WTC11 (cell line): ENCODE measurements around the gene GALNTL6. TPM values are rescaled to one million over a fixed set of nuclear protein-coding genes. Genes with fewer than 3 reads are reported as not detected.

Source experiments
- ATAC-seq: fragments of 200-7000 bp; cut with Tn5 transposase; 2 replicates; pipeline ENCODE4 v1.10.0; 2021; ENCODE audit warnings: mild to moderate bottlenecking, moderate library complexity
- CTCF ChIA-PET: fragments of 300-600 bp; sonication (Branson Sonifier 250); formaldehyde crosslinking; loops from one replicate; lab custom pipeline; 2021; ENCODE audit warnings: antibody characterized with exemption; lab: Charles Lee
- POLR2A ChIA-PET: fragments of 350-600 bp; sonication (Branson Sonifier 250); formaldehyde crosslinking; loops from one replicate; lab custom pipeline; 2021; ENCODE audit warnings: antibody characterized with exemption; lab: Charles Lee
- DNase-seq: peaks from one replicate; pipeline ENCODE4 v3.0.0; 2021; ENCODE audit warnings: low spot score
- H3K27ac Mint-ChIP-seq: 2 replicates; pipeline ENCODE4 v1.8.0; 2021; ENCODE audit warnings: mixed read lengths
- H3K27me3 Mint-ChIP-seq: 2 replicates; pipeline ENCODE4 v1.8.0; 2021; ENCODE audit warnings: low read depth, mild to moderate bottlenecking, moderate library complexity, mixed read lengths
- H3K36me3 Mint-ChIP-seq: 2 replicates; pipeline ENCODE4 v1.8.0; 2021; ENCODE audit warnings: mixed read lengths
- H3K4me1 Mint-ChIP-seq: 2 replicates; pipeline ENCODE4 v1.8.0; 2022; ENCODE audit warnings: mixed read lengths
- H3K4me3 Mint-ChIP-seq: 2 replicates; pipeline ENCODE4 v1.8.0; 2021; ENCODE audit warnings: mild to moderate bottlenecking, moderate library complexity, mixed read lengths
- H3K9me3 Mint-ChIP-seq: 2 replicates; pipeline ENCODE4 v1.8.0; 2021; ENCODE audit warnings: mixed read lengths
- ATF3 ChIP-seq: sonication (generic); formaldehyde crosslinking; conservative IDR thresholded peaks from 2 replicates; pipeline ENCODE4 v1.8.1; 2022; ENCODE audit warnings: mild to moderate bottlenecking, missing genetic modification reagents
- CBFB ChIP-seq: sonication (generic); formaldehyde crosslinking; IDR thresholded peaks from 2 replicates; pipeline ENCODE4 v1.8.1; 2022; ENCODE audit warnings: mild to moderate bottlenecking, low read depth, missing genetic modification reagents
- FOXJ3 ChIP-seq: sonication (generic); formaldehyde crosslinking; IDR thresholded peaks from 2 replicates; pipeline ENCODE4 v1.9.0; 2021; ENCODE audit warnings: missing genetic modification reagents, mild to moderate bottlenecking, borderline replicate concordance
- MLX ChIP-seq: sonication (generic); formaldehyde crosslinking; IDR thresholded peaks from 2 replicates; pipeline ENCODE4 v1.8.1; 2023; ENCODE audit warnings: mild to moderate bottlenecking, missing genetic modification reagents, moderate library complexity
- NFE2L1 ChIP-seq: sonication (generic); formaldehyde crosslinking; IDR thresholded peaks from 2 replicates; pipeline ENCODE4 v1.8.1; 2023; ENCODE audit warnings: missing genetic modification reagents
- NR2C2 ChIP-seq: sonication (generic); formaldehyde crosslinking; IDR thresholded peaks from 2 replicates; pipeline ENCODE4 v1.8.0; 2022; ENCODE audit warnings: mild to moderate bottlenecking, missing genetic modification reagents
- NR3C1 ChIP-seq: sonication (generic); formaldehyde crosslinking; conservative IDR thresholded peaks from 2 replicates; pipeline ENCODE4 v1.8.1; 2023; ENCODE audit warnings: low read depth, mild to moderate bottlenecking, missing genetic modification reagents
- PRDM15 ChIP-seq: sonication (generic); formaldehyde crosslinking; IDR thresholded peaks from 2 replicates; pipeline ENCODE4 v1.8.0; 2022; ENCODE audit warnings: missing genetic modification reagents
- TCF7 ChIP-seq: sonication (generic); formaldehyde crosslinking; IDR thresholded peaks from 2 replicates; pipeline ENCODE4 v1.8.0; 2022; ENCODE audit warnings: mild to moderate bottlenecking, low read depth, missing genetic modification reagents, moderate library complexity
- TEAD1 ChIP-seq: sonication (generic); formaldehyde crosslinking; IDR thresholded peaks from 2 replicates; pipeline ENCODE4 v1.8.0; 2022; ENCODE audit warnings: mild to moderate bottlenecking, missing genetic modification reagents
- TEAD4 ChIP-seq: sonication (generic); formaldehyde crosslinking; IDR thresholded peaks from 2 replicates; pipeline ENCODE4 v1.8.0; 2022; ENCODE audit warnings: mild to moderate bottlenecking, missing genetic modification reagents
- TP53 ChIP-seq: sonication (generic); formaldehyde crosslinking; IDR thresholded peaks from 2 replicates; pipeline ENCODE4 v1.8.1; 2023; ENCODE audit warnings: mild to moderate bottlenecking, missing genetic modification reagents
- ZNF317 ChIP-seq: sonication (generic); formaldehyde crosslinking; IDR thresholded peaks from 2 replicates; pipeline ENCODE4 v1.8.1; 2023; ENCODE audit warnings: low read depth, mild to moderate bottlenecking, moderate library complexity, missing genetic modification reagents, borderline replicate concordance
- ZNF396 ChIP-seq: fragments of 250-450 bp; sonication (Bioruptor Pico); IDR thresholded peaks from 2 replicates; pipeline ENCODE4 v1.8.0; 2021; ENCODE audit warnings: mild to moderate bottlenecking, moderate library complexity, borderline replicate concordance
- total RNA-seq: library from RNA; stranded (reverse); gene quantifications from 3 replicates; pipeline ENCODE4 v1.2.3, GENCODE V29; 2021
- TF ChIP-seq, protein P1 (sequence below): fragments of 250-450 bp; sonication (Bioruptor Pico); IDR thresholded peaks from 2 replicates; pipeline ENCODE4 v2.1.2; 2022; ENCODE audit warnings: mild to moderate bottlenecking, moderate library complexity
- TF ChIP-seq, protein P2 (sequence below): sonication (generic); formaldehyde crosslinking; IDR thresholded peaks from 2 replicates; pipeline ENCODE4 v1.8.0; 2023; ENCODE audit warnings: missing genetic modification reagents, mild to moderate bottlenecking, borderline replicate concordance
- TF ChIP-seq, protein P3 (sequence below): fragments of 250-450 bp; sonication (Bioruptor Pico); conservative IDR thresholded peaks from 2 replicates; pipeline ENCODE4 v1.9.0; 2021; ENCODE audit warnings: mild to moderate bottlenecking
- TF ChIP-seq, protein P4 (sequence below): sonication (generic); formaldehyde crosslinking; IDR thresholded peaks from 2 replicates; pipeline ENCODE4 v1.8.1; 2022; ENCODE audit warnings: mild to moderate bottlenecking, moderate library complexity, missing genetic modification reagents

GALNTL6 gene
- total RNA-seq, 1 experiment from 2014 or later: 0.24 TPM

DNA sequence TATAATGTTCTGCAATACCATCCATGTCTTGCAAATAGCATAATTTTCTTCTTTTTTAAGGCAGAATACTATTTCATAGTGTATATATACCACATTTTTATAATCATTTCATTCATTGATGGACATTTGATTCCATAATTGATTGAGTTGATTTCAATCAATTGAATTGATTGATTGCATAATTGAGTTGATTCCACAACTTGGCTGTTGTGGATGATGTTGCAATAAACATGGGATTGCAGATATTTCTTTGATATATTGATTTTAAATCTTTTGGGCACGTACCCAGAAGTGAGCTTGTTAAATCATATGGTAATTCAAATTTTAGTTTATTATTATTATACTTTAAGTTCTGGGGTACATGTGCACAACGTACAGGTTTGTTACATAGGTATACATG is 232.8 kb downstream of the GALNTL6 start (continued):
- TF ChIP-seq, protein P1, sequence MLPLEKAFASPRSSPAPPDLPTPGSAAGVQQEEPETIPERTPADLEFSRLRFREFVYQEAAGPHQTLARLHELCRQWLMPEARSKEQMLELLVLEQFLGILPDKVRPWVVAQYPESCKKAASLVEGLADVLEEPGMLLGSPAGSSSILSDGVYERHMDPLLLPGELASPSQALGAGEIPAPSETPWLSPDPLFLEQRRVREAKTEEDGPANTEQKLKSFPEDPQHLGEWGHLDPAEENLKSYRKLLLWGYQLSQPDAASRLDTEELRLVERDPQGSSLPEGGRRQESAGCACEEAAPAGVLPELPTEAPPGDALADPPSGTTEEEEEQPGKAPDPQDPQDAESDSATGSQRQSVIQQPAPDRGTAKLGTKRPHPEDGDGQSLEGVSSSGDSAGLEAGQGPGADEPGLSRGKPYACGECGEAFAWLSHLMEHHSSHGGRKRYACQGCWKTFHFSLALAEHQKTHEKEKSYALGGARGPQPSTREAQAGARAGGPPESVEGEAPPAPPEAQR (CRISPR knock-in tag): no peak
- no peak for TF ChIP-seq ATF3 (CRISPR knock-in tag)
- TF ChIP-seq CBFB (CRISPR knock-in tag): no peak
- no peak for TF ChIP-seq TCF7 (CRISPR knock-in tag)
- no peak for TF ChIP-seq FOXJ3 (CRISPR knock-in tag)
- TF ChIP-seq TEAD1 (CRISPR knock-in tag): no peak
- TF ChIP-seq MLX (CRISPR knock-in tag): no peak
- TF ChIP-seq, protein P2, sequence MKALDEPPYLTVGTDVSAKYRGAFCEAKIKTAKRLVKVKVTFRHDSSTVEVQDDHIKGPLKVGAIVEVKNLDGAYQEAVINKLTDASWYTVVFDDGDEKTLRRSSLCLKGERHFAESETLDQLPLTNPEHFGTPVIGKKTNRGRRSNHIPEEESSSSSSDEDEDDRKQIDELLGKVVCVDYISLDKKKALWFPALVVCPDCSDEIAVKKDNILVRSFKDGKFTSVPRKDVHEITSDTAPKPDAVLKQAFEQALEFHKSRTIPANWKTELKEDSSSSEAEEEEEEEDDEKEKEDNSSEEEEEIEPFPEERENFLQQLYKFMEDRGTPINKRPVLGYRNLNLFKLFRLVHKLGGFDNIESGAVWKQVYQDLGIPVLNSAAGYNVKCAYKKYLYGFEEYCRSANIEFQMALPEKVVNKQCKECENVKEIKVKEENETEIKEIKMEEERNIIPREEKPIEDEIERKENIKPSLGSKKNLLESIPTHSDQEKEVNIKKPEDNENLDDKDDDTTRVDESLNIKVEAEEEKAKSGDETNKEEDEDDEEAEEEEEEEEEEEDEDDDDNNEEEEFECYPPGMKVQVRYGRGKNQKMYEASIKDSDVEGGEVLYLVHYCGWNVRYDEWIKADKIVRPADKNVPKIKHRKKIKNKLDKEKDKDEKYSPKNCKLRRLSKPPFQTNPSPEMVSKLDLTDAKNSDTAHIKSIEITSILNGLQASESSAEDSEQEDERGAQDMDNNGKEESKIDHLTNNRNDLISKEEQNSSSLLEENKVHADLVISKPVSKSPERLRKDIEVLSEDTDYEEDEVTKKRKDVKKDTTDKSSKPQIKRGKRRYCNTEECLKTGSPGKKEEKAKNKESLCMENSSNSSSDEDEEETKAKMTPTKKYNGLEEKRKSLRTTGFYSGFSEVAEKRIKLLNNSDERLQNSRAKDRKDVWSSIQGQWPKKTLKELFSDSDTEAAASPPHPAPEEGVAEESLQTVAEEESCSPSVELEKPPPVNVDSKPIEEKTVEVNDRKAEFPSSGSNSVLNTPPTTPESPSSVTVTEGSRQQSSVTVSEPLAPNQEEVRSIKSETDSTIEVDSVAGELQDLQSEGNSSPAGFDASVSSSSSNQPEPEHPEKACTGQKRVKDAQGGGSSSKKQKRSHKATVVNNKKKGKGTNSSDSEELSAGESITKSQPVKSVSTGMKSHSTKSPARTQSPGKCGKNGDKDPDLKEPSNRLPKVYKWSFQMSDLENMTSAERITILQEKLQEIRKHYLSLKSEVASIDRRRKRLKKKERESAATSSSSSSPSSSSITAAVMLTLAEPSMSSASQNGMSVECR (CRISPR knock-in tag): no peak
- TF ChIP-seq, protein P3, sequence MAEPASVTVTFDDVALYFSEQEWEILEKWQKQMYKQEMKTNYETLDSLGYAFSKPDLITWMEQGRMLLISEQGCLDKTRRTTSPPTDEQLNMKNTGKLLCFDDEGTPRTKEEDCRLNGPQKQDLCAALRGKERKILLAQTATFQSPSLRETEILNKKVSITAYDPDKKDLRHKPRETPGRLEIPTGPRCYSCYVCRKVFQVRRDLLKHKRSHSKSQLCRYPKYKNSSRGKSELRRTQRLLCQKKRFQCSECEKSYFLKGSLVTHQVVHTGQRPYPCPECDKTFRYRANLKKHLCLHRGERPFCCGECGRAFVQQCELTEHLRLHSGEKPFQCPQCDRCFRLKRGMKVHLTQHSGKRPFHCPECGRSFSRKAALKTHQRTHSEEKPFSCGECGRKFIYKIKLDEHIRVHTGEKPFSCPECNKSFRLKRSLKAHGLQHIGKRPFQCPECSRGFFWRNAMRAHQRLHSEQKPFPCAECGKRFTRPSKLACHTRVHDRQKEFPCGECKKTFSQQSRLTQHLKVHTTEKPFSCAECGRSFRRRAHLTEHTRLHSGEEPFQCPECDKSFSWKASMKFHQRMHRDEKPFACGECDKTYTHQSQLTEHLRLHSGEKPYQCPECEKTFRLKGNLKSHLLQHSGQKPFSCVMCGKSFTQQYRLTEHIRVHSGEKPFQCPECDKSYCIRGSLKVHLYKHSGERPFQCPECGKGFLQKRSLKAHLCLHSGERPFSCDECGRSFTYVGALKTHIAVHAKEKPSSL: no peak

- Mint-ChIP-seq H3K27me3 (no peaks in the 10 kb centered on the region), H3K27ac (no peak overlapping the region)
- CTCF ChIA-PET: interaction anchor here (1.0 kb wide), 1 partner anchor 14 kb away, joined by 4 read pairs; no protein-coding TSS in a partner anchor
Measured at GRCh38 chr4:172048666-172049065, 235.5 kb downstream of the GALNTL6 start.

DNA sequence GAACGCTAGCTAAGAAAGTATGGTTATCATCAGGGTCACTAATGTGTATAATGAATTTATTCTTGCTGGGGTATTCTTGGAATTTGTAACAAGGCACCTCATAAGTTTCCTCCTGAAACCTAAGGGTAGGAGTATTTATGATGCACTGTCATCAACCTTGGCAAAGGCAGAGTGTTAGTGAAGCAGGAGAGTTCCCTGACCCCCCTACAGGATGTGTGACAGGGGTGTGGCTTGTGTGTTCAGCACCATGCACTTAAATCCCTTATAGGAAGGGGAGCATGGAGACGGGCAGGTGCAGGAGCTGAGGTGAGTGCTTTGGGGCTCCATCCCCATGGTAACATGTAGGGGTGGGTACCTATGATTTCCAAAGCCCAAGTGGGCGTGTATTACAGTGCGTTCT is 237.7 kb downstream of the GALNTL6 start:
- ChIA-PET POLR2A (no interaction called here), CTCF (no interaction called here)
- Mint-ChIP-seq H3K4me1 (peaks cover 2% of the 10 kb centered on the region; the same call in 1 of the 2 replicates), H3K4me3 (no peak overlapping the region), H3K36me3 (no peaks in the 10 kb centered on the region), H3K27me3 (no peaks in the 10 kb centered on the region), H3K9me3 (peaks cover 12% of the 10 kb centered on the region), H3K27ac (no peak overlapping the region)
- no peak for DNase-seq
- no peak for ATAC-seq
- TF ChIP-seq ZNF317 (CRISPR knock-in tag): no peak
- no peak for TF ChIP-seq CBFB (CRISPR knock-in tag)
- no peak for TF ChIP-seq PRDM15 (CRISPR knock-in tag)
- no peak for TF ChIP-seq NR3C1 (CRISPR knock-in tag)
- no peak for TF ChIP-seq TEAD4 (CRISPR knock-in tag)
- no peak for TF ChIP-seq NFE2L1 (CRISPR knock-in tag)
- TF ChIP-seq, protein P4, sequence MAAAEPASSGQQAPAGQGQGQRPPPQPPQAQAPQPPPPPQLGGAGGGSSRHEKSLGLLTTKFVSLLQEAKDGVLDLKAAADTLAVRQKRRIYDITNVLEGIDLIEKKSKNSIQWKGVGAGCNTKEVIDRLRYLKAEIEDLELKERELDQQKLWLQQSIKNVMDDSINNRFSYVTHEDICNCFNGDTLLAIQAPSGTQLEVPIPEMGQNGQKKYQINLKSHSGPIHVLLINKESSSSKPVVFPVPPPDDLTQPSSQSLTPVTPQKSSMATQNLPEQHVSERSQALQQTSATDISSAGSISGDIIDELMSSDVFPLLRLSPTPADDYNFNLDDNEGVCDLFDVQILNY (CRISPR knock-in tag): no peak
- TF ChIP-seq TP53 (CRISPR knock-in tag): no peak
- no peak for TF ChIP-seq ZNF396 (CRISPR knock-in tag)

More at GRCh38 chr4:172048666-172049065, 235.5 kb downstream of the GALNTL6 start:
- TF ChIP-seq NR2C2 (CRISPR knock-in tag) (no peak), MLX (CRISPR knock-in tag) (no peak)
- H3K9me3 Mint-ChIP-seq: peaks cover 12% of the 10 kb centered on the region
- DNase-seq (no peak), ATAC-seq (no peak)
- H3K4me1 Mint-ChIP-seq: peaks cover 2% of the 10 kb centered on the region; the same call in 1 of the 2 replicates
- no peak overlapping the region for H3K4me3 Mint-ChIP-seq
- POLR2A ChIA-PET: no interaction called here
- no peaks in the 10 kb centered on the region for H3K36me3 Mint-ChIP-seq
